Panc1 (cell line): Measurements from ENCODE around the gene MYG1. TPM values are rescaled to one million over a fixed set of nuclear protein-coding genes. Genes with fewer than 3 reads are reported as not detected.

ENCODE experiments used
- ATAC-seq: fragments of 200-7000 bp; cut with Tn5 transposase; 2 replicates; pipeline ENCODE4 v1.9.1; 2020; ENCODE audit warnings: mild to moderate bottlenecking, moderate library complexity
- BruUV-seq: library from RNA; stranded (reverse); fragments of 400-500 nt; replicated peaks from 2 replicates; lab custom pipeline; 2021; lab: Mats Ljungman, UMichigan
- CTCF ChIA-PET: fragments of 300-600 bp; sonication (Branson Sonifier 250); formaldehyde crosslinking; loops from one replicate; lab custom pipeline; 2022; ENCODE audit warnings: antibody characterized with exemption; lab: Charles Lee
- POLR2A ChIA-PET: fragments of 300-600 bp; sonication (Branson Sonifier 250); formaldehyde crosslinking; loops from one replicate; lab custom pipeline; 2022; ENCODE audit warnings: antibody characterized with exemption; lab: Charles Lee
- DNase-seq: peaks from one replicate; pipeline ENCODE4 v3.0.0-alpha.2; 2010; ENCODE audit warnings: low read depth, low spot score
- H3K27ac ChIP-seq: 2 replicates; pipeline ENCODE4 v1.5.1; 2011; ENCODE audit warnings: mild to moderate bottlenecking, low read length, inconsistent platforms
- H3K27me3 ChIP-seq: fragments of 200-500 bp; sonication (Bioruptor generic); 2 replicates; pipeline ENCODE4 v1.6.0; 2014; ENCODE audit warnings: low read length, inconsistent platforms; ENCODE audit not compliant: control insufficient read depth, insufficient read depth
- H3K36me3 ChIP-seq: fragments of 200-500 bp; sonication (Bioruptor generic); 2 replicates; pipeline ENCODE4 v1.5.1; 2014; ENCODE audit warnings: inconsistent platforms, mild to moderate bottlenecking, low read length, moderate library complexity; ENCODE audit not compliant: control insufficient read depth, insufficient read depth
- H3K4me1 ChIP-seq: 2 replicates; pipeline ENCODE4 v1.5.1; 2011; ENCODE audit warnings: inconsistent platforms, mild to moderate bottlenecking, low read length, moderate library complexity; ENCODE audit not compliant: control insufficient read depth, insufficient read depth
- H3K4me3 ChIP-seq, 2 experiments: 2 replicates each; pipeline ENCODE4 v1.5.1; 2011 to 2012; ENCODE audit warnings: low read depth in 2 of 2, low read length in 2 of 2, mild to moderate bottlenecking in 2 of 2, inconsistent platforms in 1 of 2, moderate library complexity in 1 of 2
- H3K9me3 ChIP-seq: fragments of 200-500 bp; sonication (Bioruptor generic); 2 replicates; pipeline ENCODE4 v1.5.1; 2014; ENCODE audit warnings: low read depth, mild to moderate bottlenecking, inconsistent platforms, low read length, moderate library complexity; ENCODE audit not compliant: control insufficient read depth, insufficient read depth
- CTCF ChIP-seq: fragments of 450-650 bp; IDR thresholded peaks from 2 replicates; pipeline ENCODE4 v1.5.1; 2017; ENCODE audit warnings: mild to moderate bottlenecking
- POLR2AphosphoS5 ChIP-seq: IDR thresholded peaks from 2 replicates; pipeline ENCODE4 v1.6.1; 2012; ENCODE audit warnings: mild to moderate bottlenecking, low read depth, low read length, moderate library complexity
- REST ChIP-seq, 2 experiments: IDR thresholded peaks; 2 replicates each; pipeline ENCODE4 v1.6.1; 2011 to 2012; ENCODE audit warnings: low read depth in 2 of 2, control low read depth in 1 of 2, low read length in 1 of 2, mild to moderate bottlenecking in 1 of 2, moderate library complexity in 1 of 2; ENCODE audit not compliant: insufficient read depth in 1 of 2
- SIN3A ChIP-seq: IDR thresholded peaks from 2 replicates; pipeline ENCODE4 v1.6.1; 2012; ENCODE audit warnings: low read depth, mild to moderate bottlenecking, low read length, moderate library complexity, borderline replicate concordance; ENCODE audit not compliant: insufficient read depth
- TCF7L2 ChIP-seq: IDR thresholded peaks from 2 replicates; pipeline ENCODE4 v1.6.1; 2011; ENCODE audit warnings: mild to moderate bottlenecking, low read depth, low read length, inconsistent platforms
- in situ Hi-C: cut with HindIII; loops from 2 replicates; pipeline ENCODE4 v1.10.0; 2016; ENCODE audit warnings: low sequenced_read_pairs, low pct_unique_long_range_greater_than_20kb
- intact Hi-C: fragments of 100-400 bp; cut with micrococcal nuclease; formaldehyde crosslinking; loops from one replicate; pipeline ENCODE4 v1.10.0; 2022; ENCODE audit not compliant: unreplicated experiment
- total RNA-seq: library from RNA; stranded (reverse); gene quantifications from one replicate; pipeline ENCODE4 v1.2.1, GENCODE V29; 2021; ENCODE audit not compliant: unreplicated experiment

The MYG1 gene
- total RNA-seq, 1 experiment from 2014 or later, result 77.4 TPM

GRCh38 chr12:53254816-53255545 lies 44.5 kb upstream of the MYG1 start:
- ATAC-seq (no peak), DNase-seq (no peak)
- Histone ChIP-seq H3K27ac (no peak overlapping the region), H3K4me3 (no peak overlapping the region), H3K36me3 (no peaks in the 10 kb centered on the region; the same call in 1 of the 2 replicates), H3K4me1 (peaks cover 11% of the 10 kb centered on the region), H3K9me3 (no peaks in the 10 kb centered on the region), H3K27me3 (no peaks in the 10 kb centered on the region)
- no TSS peak for BruUV-seq
- in situ Hi-C loops (no loop called here), intact Hi-C loops (loop anchor here (5.0 kb wide), 1 partner anchor 38 kb away; no protein-coding TSS in a partner anchor)
- CTCF ChIA-PET, result no interaction called here
- no peak for TF ChIP-seq POLR2AphosphoS5
- no peak for TF ChIP-seq SIN3A
- TF ChIP-seq REST (IDR thresholded peaks at IDR 0.05; ENCODE audit: insufficient read depth in 1 of 2, low read depth in 2 of 2, low read length in 1 of 2), result no peak
- TF ChIP-seq TCF7L2, result no peak
- TF ChIP-seq CTCF, result no peak
- POLR2A ChIA-PET, result no interaction called here

GRCh38 chr12:53255996-53256395 lies 43.5 kb upstream of the MYG1 start:
- no peak for ATAC-seq
- no peaks in the 10 kb centered on the region; the same call in 1 of the 2 replicates for H3K36me3 ChIP-seq
- no peaks in the 10 kb centered on the region for H3K27me3 ChIP-seq
- TF ChIP-seq SIN3A (no peak), TCF7L2 (no peak), POLR2AphosphoS5 (no peak), CTCF (no peak), REST (IDR thresholded peaks at IDR 0.05; ENCODE audit: insufficient read depth in 1 of 2, low read depth in 2 of 2, low read length in 1 of 2) (no peak)
- H3K4me3 ChIP-seq, result no peak overlapping the region
- H3K9me3 ChIP-seq, result no peaks in the 10 kb centered on the region
- no peak overlapping the region for H3K27ac ChIP-seq
- POLR2A ChIA-PET, result no interaction called here
- in situ Hi-C loops, result no loop called here
- H3K4me1 ChIP-seq, result peaks cover 7% of the 10 kb centered on the region
- intact Hi-C loops, result no loop called here
- DNase-seq, result no peak
- no TSS peak for BruUV-seq
- CTCF ChIA-PET, result no interaction called here
